Upper lobe of left lung (tissue), 4 donors: ENCODE measurements around the gene MDP1.

Experiments
- CTCF ChIP-seq, 6 experiments: fragments of 450-650 bp in 4 of 6; fragments of 200-600 bp in 2 of 6; sonication (generic) in 2 of 6; IDR thresholded peaks; one replicate each; pipeline ENCODE4 v1.5.1; 2016 to 2019; ENCODE audit warnings: antibody characterized with exemption in 6 of 6
- EP300 ChIP-seq, 4 donors: sonication (generic); formaldehyde crosslinking; IDR thresholded peaks; one replicate each; pipeline ENCODE4 v1.5.1; 2017; ENCODE audit warnings: antibody characterized with exemption in 4 of 4, control low read depth in 2 of 4
- POLR2A ChIP-seq, 4 donors: fragments of 450-650 bp; IDR thresholded peaks; one replicate each; pipeline ENCODE4 v1.5.1; 2016 to 2017; ENCODE audit warnings: antibody characterized with exemption in 4 of 4, mild to moderate bottlenecking in 2 of 4
- POLR2AphosphoS5 ChIP-seq, 2 donors: sonication (generic); formaldehyde crosslinking; IDR thresholded peaks; one replicate each; pipeline ENCODE4 v1.5.1; 2017; ENCODE audit warnings: antibody characterized with exemption in 2 of 2

- TF ChIP-seq CTCF (IDR thresholded peaks at IDR 0.05), result no peak
- TF ChIP-seq POLR2AphosphoS5 (IDR thresholded peaks at IDR 0.05), result no peak
- TF ChIP-seq POLR2A (IDR thresholded peaks at IDR 0.05), result no peak
- TF ChIP-seq EP300 (IDR thresholded peaks at IDR 0.05), result no peak
Observed at GRCh38 chr14:24177891-24178290, 38.0 kb downstream of the MDP1 start.
